HG02885 (cell line): ENCODE data around the gene BDKRB2.

Source experiments
- ATAC-seq: cut with Tn5 transposase; IDR thresholded peaks from one replicate; pipeline ENCODE4 v1.9.1; 2021; ENCODE audit warnings: mild to moderate bottlenecking; ENCODE audit not compliant: unreplicated experiment, poor library complexity

Gene BDKRB2

GRCh38 chr14:96246539-96246847 lies 41.9 kb downstream of the BDKRB2 start:
- no peak for ATAC-seq

GRCh38 chr14:96247031-96247430 lies 42.4 kb downstream of the BDKRB2 start:
- ATAC-seq = no peak

DNA sequence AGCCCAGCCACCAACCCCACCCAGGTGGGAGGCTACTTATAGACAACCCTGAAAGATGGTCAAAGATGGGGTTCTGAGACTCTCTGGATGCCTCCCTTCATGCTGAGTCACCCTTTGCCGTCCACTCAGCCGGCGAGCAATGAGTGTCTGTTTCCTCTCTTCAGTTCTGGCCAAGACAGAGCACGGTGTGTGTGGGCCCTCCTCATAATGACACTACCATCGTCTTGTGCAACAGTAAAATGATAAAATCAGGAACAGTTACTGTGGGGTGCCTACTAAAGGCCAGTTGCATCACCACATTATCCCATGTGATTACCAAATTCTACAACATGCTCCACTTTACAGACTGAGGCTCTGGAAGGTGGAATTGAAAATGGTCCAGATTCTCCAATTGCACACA lies 44.4 kb downstream of the BDKRB2 start:
- no peak for ATAC-seq

DNA sequence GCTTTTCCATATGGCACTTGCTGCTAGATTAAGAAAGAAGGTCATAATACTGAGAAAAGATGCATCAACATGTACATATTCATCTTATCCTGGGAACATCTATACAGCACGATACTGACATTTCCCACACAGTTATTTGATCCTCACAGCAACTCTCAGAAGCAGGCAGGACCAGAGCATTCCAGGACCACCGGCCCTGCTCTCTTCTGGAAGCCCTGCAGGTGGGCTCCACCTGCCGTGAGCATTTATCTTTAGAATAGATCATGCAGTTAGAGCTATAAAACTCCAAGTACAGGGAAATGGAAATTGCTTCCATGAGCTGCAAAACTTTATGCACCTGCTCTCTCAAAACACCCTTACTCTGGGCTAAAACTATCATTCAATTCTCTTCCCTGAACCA lies 45.8 kb downstream of the BDKRB2 start:
- ATAC-seq = no peak

- no peak for ATAC-seq
Measured at GRCh38 chr14:96251656-96252155, 47.1 kb downstream of the BDKRB2 start.

DNA sequence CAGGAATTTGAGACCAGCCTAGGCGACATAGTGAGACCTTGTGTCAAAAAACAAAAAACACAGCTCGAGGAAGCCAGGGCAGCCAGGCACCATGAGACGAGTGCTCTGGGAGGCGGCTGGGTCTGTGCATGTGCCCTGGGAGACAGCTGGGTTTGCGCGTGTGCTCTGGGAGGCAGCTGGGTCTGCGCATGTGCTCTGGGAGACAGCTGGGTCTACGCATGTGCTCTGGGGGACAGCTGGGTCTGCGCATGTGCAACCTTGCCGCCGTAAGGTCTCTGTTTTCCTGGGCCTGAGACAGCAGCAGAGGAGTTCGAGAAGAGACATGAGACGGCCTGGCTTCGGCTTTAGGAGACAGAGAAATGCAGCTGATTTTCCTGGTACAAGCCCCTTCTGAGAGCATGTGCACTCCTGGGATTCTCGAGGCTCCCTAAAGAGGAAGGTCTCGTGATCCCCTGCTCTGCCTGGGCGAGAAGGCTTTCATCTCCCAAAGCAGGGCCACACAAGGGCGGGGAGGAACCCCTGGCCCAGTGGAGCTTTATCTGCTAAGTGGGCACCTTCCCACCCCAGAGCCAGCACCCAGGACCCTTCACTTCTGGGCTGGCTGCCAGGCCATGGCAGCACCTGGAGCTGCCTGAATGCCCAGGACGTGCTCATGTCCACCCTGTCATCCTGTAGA lies 47.8 kb downstream of the BDKRB2 start:
- ATAC-seq = no peak

- no peak for ATAC-seq
Measured at GRCh38 chr14:96252999-96253539, 48.4 kb downstream of the BDKRB2 start.

DNA sequence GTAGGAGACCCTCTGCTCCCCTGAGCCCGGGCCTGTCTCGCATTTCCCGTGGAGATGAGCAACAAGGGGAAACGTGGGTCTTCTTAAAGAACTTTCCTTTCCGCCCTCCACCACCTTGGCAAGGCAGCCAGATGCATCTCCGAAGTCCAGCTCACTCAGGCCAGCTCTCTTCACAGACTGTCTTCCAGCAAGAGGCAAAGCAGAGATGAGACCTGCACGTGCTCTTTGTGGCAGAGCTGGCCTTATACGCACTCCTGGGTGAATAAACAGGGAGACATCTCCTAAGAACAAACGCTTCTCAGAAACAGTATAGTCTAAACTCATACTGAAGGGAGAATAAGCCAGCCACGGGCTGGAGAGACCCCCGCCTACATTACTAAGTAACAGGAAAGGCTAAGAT lies 50.0 kb downstream of the BDKRB2 start:
- ATAC-seq = no peak

DNA sequence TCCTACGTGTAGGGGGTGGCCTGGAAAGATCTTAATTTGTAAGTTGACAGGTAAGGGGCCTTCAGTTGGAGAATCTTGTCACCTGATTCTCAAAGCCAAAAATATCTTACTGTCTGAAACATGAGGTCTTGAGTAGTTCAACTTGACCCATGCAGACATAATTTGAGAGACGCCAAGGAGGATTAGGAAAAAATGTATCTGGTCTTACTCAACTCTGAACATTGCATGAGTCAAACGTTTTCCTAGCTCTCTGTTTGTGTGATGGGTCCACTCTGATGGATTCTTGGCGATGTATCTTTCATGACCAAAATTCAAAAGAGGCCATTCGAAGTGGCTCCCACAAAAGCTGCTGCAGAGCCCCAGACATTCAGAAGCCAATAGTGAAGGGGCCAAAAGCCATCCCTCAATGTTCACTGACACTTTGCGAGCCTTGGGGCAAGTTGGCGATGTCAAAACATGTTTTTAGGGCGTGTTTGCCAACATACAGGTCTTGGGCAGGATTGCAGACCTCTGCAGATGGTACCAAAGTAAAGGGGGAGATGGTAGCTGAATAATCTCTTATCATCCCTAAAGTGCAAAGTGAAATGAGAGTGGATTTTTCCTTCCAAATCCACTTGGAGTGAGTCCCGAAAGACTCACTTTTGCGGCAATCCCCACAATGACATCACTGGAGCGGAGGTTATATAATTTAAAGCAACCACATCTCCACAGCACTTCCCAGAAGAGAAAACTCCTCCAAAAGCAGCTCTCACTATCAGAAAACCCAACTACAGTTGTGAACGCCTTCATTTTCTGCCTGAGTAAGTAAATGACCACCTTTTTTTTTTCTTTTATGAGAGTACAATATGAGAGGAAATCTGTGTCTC lies 51.1 kb downstream of the BDKRB2 start, which contains the start of gene BDKRB1:
Gene BDKRB1, plus strand, starts transcription at position 710 of the 866 bp plus-strand sequence. CDS start 7,473 bp downstream, outside the sequence.
- ATAC-seq = no peak

DNA sequence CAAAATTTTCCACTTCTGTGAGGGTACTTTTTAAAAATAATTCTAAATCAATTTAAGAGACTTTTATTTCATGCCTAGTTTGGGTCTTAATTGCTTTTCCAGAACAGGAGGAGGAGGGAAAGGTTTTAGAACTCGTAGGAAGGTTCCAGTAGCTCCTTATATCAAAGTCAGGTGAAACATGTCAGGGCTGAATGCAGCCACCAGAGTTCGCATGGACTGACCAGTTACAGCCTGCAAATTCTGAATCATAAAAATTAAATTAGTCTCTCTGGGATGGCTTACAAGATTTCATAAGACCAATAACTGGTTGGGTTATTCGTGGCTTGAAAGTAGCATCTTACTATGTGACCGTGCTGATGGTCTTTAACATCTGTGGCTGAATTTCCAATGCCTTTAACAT lies 51.8 kb downstream of the BDKRB2 start:
- no peak for ATAC-seq

GRCh38 chr14:96257056-96257455 lies 52.4 kb downstream of the BDKRB2 start:
- ATAC-seq = no peak

DNA sequence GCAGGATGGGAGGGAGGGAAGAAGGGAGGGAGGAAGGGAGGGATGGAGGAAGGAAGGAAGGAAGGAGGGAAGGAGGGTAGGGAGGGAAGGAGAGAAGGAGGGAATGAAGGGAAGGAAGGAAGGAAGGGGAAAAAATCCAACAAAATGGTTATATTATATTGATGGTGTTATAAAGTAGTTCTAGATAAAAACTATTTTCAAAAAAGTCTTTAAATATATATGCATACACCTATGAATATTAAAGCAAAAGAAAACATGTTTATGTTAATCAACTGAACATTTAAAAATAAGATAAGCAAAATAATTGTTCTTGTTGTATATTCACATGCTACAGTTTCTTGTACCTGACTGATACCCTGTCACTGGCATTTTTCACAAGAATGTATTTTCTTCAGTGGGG lies 53.3 kb downstream of the BDKRB2 start:
- ATAC-seq = no peak

DNA sequence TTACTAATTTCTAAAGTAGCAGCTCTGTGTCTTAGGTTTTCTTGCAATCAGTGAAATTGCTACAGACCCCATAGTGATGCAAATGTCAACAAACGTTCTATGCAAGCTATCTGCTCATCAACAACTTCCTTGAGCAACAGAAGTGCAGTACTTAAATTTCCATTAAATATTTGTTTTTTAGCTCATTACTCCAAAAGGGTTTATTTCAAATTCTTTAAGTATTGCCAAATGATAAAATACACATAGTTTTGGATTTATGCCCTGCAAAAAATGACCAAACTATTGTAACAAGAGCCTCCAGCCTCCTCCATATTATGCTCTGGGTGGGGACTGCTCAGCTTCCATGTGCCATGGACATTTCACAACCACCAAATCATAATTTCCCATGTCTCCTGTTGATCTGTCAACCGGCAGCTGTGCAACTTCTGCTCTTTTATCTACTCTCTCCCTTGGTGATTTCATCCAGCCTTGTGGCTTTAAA lies 55.7 kb downstream of the BDKRB2 start:
- no peak for ATAC-seq

DNA sequence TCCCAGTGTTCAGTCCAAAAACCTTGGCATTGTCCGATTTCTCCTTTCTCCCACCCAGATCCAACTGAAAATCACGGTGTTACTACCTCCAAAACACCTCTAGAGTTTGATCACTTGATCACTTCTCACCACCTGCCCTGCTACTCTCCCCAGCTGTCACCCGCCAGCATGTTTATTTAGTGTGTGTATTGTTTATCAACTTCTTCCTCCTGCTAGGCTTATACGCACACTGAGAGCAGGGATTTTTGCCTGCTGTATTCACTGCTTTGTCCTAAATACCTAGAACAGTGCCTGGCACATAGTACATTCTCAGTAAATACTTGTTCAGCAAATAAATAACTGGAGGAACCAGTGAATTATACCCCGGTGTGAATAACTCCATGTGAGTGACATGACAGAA lies 56.4 kb downstream of the BDKRB2 start:
- no peak for ATAC-seq

GRCh38 chr14:96261772-96262655 lies 57.4 kb downstream of the BDKRB2 start:
- no peak for ATAC-seq

DNA sequence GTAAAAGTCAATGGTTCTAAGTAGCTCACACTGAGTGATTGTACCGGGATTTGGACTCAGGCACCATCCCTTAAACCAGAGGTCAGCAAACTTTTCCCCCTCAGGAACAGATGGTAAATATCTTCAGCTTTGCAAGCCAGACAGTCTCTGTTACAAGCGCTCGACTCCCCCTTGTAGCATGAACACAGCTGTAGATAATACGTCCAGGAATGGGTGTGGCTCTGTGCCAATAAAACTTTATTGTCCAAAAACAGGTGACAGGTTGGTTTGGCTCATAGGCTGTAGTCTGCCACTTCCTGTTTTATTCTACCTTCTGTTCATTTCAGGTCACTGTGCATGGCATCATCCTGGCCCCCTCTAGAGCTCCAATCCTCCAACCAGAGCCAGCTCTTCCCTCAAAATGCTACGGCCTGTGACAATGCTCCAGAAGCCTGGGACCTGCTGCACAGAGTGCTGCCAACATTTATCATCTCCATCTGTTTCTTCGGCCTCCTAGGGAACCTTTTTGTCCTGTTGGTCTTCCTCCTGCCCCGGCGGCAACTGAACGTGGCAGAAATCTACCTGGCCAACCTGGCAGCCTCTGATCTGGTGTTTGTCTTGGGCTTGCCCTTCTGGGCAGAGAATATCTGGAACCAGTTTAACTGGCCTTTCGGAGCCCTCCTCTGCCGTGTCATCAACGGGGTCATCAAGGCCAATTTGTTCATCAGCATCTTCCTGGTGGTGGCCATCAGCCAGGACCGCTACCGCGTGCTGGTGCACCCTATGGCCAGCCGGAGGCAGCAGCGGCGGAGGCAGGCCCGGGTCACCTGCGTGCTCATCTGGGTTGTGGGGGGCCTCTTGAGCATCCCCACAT lies 58.9 kb downstream of the BDKRB2 start:
- no peak for ATAC-seq

- ATAC-seq = no peak
Measured at GRCh38 chr14:96264200-96264553, 59.5 kb downstream of the BDKRB2 start.

DNA sequence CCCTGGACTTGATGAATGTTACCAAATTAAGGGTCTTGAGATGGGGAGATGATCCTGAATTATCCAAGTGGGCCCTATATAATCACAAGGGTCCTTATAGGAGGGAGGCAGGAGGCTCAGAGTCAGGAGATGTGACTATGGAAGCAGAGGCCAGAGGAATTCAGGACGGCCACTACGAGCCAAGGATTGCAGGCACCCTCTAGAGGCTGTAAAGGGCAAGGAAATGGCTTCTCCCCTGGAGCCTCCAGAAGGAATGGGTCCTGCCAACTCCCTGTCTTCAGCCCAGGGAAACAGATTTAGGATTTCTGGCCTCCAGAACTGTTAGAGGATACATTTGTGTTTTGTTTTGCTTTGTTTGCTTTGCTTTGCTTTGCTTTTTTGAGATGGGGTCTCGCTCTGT lies 60.2 kb downstream of the BDKRB2 start:
- ATAC-seq = no peak

DNA sequence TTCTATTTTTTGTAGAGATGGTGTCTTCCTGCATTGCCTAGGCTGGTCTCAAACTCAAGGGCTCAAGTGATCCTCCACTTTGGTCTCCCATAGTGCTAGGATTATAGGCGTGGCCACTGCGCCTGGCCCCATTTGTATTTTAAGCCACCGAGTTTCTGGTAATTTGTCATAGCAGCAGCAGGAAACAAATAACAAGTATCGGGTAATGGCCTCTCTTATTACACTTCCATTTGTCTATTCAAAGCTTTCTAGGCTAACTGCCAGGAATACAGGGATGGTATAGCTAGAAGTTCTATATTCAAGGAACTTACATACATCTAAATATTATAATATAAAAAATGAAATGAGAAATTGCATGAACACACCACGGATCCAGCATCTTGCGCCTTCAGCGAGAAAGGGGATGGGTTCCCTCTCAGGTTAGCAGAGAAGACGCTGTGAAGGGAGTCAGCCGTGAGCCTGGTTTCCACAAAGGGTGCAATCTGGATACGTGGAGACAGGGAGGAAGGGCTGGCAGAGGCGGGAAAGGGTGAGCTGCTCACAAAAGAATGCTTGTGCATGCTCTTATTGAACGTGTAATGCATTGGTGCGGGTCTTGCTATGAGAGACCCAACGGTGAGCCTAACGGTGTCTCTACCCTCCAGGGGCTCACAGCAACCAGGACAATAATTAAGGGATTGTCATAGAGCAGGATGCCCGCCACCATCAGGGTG lies 60.9 kb downstream of the BDKRB2 start:
- no peak for ATAC-seq
